Transverse colon (tissue), 4 donors: ENCODE measurements around the gene MON2. TPM values are rescaled to one million over a fixed set of nuclear protein-coding genes. Genes with fewer than 3 reads are reported as not detected.

Experiments
- DNase-seq: peaks from one replicate; pipeline ENCODE4 v3.0.0-alpha.2; 2019
- H3K27ac ChIP-seq, 4 donors: fragments of 200-600 bp; sonication (generic); 2 replicates each; pipeline ENCODE4 v1.5.1; 2016 to 2018; ENCODE audit warnings: inconsistent platforms in 4 of 4
- H3K27me3 ChIP-seq: fragments of 200-600 bp; sonication (generic); 2 replicates; pipeline ENCODE4 v1.5.1; 2017; ENCODE audit warnings: inconsistent platforms
- H3K36me3 ChIP-seq, 4 donors: fragments of 200-600 bp; sonication (generic); 2 replicates each; pipeline ENCODE4 v1.5.1; 2017 to 2019; ENCODE audit warnings: inconsistent platforms in 4 of 4
- H3K4me1 ChIP-seq, 4 donors: fragments of 200-600 bp; sonication (generic); 2 replicates each; pipeline ENCODE4 v1.5.1; 2017 to 2020; ENCODE audit warnings: inconsistent platforms in 4 of 4
- H3K4me3 ChIP-seq, 4 donors: fragments of 200-600 bp; sonication (generic); 1 replicate in 1 of 4; 2 replicates in 3 of 4; pipeline versions ENCODE4 v1.5.1 to v1.6.1; 2017 to 2019; ENCODE audit warnings: inconsistent platforms in 4 of 4
- H3K9me3 ChIP-seq, 2 donors: fragments of 200-600 bp; sonication (generic); 2 replicates each; pipeline ENCODE4 v1.5.1; 2017 to 2019; ENCODE audit warnings: inconsistent platforms in 2 of 2
- EP300 ChIP-seq: sonication (generic); formaldehyde crosslinking; IDR thresholded peaks from one replicate; pipeline ENCODE4 v1.6.1; 2017; ENCODE audit warnings: antibody characterized with exemption, low read depth
- POLR2A ChIP-seq: fragments of 450-650 bp; IDR thresholded peaks from one replicate; pipeline ENCODE4 v1.6.1; 2016; ENCODE audit warnings: antibody characterized with exemption, mild to moderate bottlenecking, moderate library complexity
- POLR2AphosphoS5 ChIP-seq, 3 donors: sonication (generic); formaldehyde crosslinking; IDR thresholded peaks; one replicate each; pipeline ENCODE4 v1.6.1; 2016; ENCODE audit warnings: antibody characterized with exemption in 3 of 3
- WGBS, 2 donors: methylation state at CpG; one replicate each; pipeline ENCODE4 v1.1.5; 2018; ENCODE audit warnings: low coverage in 1 of 2; 5-methylcytosine and 5-hydroxymethylcytosine counted together
- in situ Hi-C, 4 donors: fragments of 200-750 bp; cut with MboI; loops; one replicate each; pipeline versions ENCODE4 v1.15.0 to v1.15.1; 2017; ENCODE audit warnings: low sequenced_read_pairs in 3 of 4, low pct_ligation_motif_present in 1 of 4, low pct_unique_long_range_greater_than_20kb in 1 of 4
- intact Hi-C: fragments of 100-400 bp; cut with DNase I; formaldehyde crosslinking; loops from one replicate; pipeline ENCODE4 v1.15.1; 2023; ENCODE audit warnings: low total_unique reads
- total RNA-seq, 4 donors: library from RNA; depleted of rRNA; stranded (reverse); fragments of >200 nt; gene quantifications; one replicate each; pipeline ENCODE4 v1.1.0, GENCODE V29; 2016
- TF ChIP-seq, protein P1 (sequence below), 5 experiments: fragments of 200-600 bp in 3 of 5; fragments of 450-650 bp in 2 of 5; sonication (generic) in 3 of 5; IDR thresholded peaks; 1 replicate in 2 of 5; 2 replicates in 3 of 5; pipeline ENCODE4 v1.5.1; 2016 to 2017; ENCODE audit warnings: antibody characterized with exemption in 5 of 5, inconsistent platforms in 3 of 5, mild to moderate bottlenecking in 2 of 5, moderate library complexity in 1 of 5

MON2 gene
- total RNA-seq, 4 donors from 2014 or later: 94.6 to 157 (median 129) TPM

DNA sequence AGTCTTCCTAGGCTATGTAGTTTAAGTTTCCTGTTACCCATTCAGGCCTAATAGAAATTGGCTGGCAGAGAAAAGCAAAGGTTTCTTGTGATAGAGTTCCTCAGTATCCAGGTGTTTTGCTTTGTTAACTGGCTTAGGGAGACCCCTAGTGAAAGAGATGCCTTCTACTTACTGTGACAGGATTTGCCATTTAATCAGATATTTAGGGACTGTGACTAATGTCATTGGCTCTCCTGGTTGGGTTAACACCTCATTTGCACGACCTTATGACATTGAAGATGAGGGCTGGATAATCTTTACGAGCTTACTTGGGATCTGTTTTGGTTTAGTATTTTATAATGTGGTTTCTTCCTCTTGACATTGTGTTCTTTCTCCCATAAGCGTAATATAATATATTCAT is 5.8 kb downstream of the MON2 start:
- no peak for DNase-seq
- no peaks in the 10 kb centered on the region for H3K9me3 ChIP-seq
- in situ Hi-C loops (loop anchor here in 1 of 4 donors (25.0 kb wide), 1 partner anchor 210 kb away; the partner anchor contains the start of gene USP15), intact Hi-C loops (no loop called here)
- no peak overlapping the region for H3K4me3 ChIP-seq
- H3K4me1 ChIP-seq: peaks cover 3 to 45% (median 21%) of the 10 kb centered on the region in 4 donors
- H3K27me3 ChIP-seq: no peaks in the 10 kb centered on the region
- TF ChIP-seq EP300 (no peak), POLR2A (no peak), POLR2AphosphoS5 (IDR thresholded peaks at IDR 0.05) (no peak)
- TF ChIP-seq, protein P1, sequence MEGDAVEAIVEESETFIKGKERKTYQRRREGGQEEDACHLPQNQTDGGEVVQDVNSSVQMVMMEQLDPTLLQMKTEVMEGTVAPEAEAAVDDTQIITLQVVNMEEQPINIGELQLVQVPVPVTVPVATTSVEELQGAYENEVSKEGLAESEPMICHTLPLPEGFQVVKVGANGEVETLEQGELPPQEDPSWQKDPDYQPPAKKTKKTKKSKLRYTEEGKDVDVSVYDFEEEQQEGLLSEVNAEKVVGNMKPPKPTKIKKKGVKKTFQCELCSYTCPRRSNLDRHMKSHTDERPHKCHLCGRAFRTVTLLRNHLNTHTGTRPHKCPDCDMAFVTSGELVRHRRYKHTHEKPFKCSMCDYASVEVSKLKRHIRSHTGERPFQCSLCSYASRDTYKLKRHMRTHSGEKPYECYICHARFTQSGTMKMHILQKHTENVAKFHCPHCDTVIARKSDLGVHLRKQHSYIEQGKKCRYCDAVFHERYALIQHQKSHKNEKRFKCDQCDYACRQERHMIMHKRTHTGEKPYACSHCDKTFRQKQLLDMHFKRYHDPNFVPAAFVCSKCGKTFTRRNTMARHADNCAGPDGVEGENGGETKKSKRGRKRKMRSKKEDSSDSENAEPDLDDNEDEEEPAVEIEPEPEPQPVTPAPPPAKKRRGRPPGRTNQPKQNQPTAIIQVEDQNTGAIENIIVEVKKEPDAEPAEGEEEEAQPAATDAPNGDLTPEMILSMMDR (IDR thresholded peaks at IDR 0.05): no peak
- peaks cover 0 to 5% (median 0%) of the 10 kb centered on the region in 4 donors for H3K36me3 ChIP-seq
- no peak overlapping the region for H3K27ac ChIP-seq
- 49 to 55% methylated on average over 3 of the region's 3 CpGs for WGBS, 2 donors

DNA sequence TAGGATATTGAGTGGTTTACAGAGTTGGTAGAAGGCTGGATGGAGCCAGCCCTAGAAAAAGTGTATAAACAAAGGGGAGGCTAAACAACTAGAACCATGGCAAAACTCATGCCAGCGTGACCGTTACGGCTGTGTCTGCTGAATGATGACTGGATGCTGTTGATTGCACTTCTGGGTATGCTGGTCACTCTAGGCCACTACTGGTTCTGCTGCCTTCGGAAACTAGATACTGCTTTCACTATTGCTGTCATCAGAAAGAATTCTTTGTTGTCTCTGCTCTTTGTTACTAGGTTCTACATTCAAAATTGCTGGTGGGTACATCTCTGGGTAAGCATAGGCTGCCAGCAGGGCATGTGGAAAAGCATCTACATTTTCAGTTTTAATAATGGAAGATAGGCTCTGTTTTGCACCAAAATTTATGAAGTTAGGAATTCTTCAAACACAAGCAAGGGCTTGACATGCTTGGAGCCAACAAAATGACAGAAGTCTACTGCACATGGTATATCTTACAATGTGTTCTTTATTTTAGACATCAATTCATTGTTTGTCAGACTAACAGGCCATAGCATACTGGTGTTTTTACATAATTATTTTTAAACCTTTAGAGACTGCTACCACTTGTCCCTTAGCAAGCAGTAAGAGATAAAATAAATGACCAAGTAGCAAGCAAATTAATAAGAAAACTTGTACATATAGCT is 15.4 kb downstream of the MON2 start:
- no peaks in the 10 kb centered on the region for H3K9me3 ChIP-seq
- H3K36me3 ChIP-seq: peaks cover 0 to 5% (median 0%) of the 10 kb centered on the region in 4 donors
- 79 to 83% methylated on average over 4 of the region's 4 CpGs for WGBS, 2 donors
- DNase-seq: no peak
- no peak overlapping the region for H3K4me3 ChIP-seq
- TF ChIP-seq POLR2AphosphoS5 (IDR thresholded peaks at IDR 0.05): no peak
- TF ChIP-seq EP300: no peak
- no peak for TF ChIP-seq POLR2A
- TF ChIP-seq, protein P1 (IDR thresholded peaks at IDR 0.05): no peak
- in situ Hi-C loops: no loop called here
- intact Hi-C loops: no loop called here
- no peaks in the 10 kb centered on the region for H3K4me1 ChIP-seq
- no peak overlapping the region for H3K27ac ChIP-seq
- no peaks in the 10 kb centered on the region for H3K27me3 ChIP-seq

DNA sequence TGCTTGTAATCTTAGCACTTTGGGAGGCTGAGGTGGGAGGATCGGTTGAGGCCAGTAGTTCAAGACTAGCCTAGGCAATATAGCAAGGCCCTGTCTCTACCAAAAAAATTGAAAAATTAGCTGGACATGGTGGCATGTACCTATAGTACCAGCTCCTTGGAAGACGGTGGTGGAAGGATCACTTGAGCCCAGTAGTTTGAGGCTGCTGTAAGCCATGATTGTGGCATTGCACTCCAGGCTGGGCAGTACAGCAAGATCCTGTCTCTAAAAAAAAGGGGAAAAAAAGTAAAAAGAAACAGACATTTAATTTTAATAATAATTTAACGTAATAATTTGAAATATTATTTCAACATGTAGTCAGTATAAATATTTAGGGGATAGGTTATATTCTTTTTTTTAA is 16.1 kb downstream of the MON2 start:
- in situ Hi-C loops (no loop called here), intact Hi-C loops (no loop called here)
- Histone ChIP-seq H3K4me1 (no peaks in the 10 kb centered on the region), H3K36me3 (peaks cover 0 to 5% (median 0%) of the 10 kb centered on the region in 4 donors), H3K27ac (no peak overlapping the region), H3K4me3 (no peak overlapping the region), H3K9me3 (no peaks in the 10 kb centered on the region), H3K27me3 (no peaks in the 10 kb centered on the region)
- TF ChIP-seq POLR2A (no peak), EP300 (no peak), POLR2AphosphoS5 (IDR thresholded peaks at IDR 0.05) (no peak)
- TF ChIP-seq, protein P1 (IDR thresholded peaks at IDR 0.05): no peak
- no peak for DNase-seq
- 90 to 96% methylated on average over 2 to 3 of the region's 3 CpGs for WGBS, 2 donors

DNA sequence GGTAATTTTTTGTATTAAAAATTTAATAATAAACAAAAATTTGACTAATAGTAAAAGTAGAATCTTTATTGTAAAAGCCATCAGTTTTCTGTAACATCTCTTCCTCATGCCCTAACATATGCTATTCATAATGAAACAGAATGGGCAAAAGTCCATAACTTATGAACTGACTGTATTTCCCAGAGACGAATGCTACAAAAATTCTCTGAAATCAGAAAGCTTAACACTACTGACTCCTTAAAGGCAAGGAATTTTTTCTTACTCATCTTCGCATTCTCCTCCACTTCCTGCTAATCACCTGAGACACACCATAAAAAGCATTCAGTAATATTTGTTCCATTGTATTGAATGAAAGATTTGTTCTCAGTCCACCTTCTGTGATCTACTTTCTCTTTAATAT is 17.6 kb downstream of the MON2 start:
- in situ Hi-C loops (no loop called here), intact Hi-C loops (no loop called here)
- Histone ChIP-seq H3K36me3 (peaks cover 0 to 5% (median 0%) of the 10 kb centered on the region in 4 donors), H3K4me1 (no peaks in the 10 kb centered on the region), H3K27ac (no peak overlapping the region), H3K9me3 (no peaks in the 10 kb centered on the region), H3K27me3 (no peaks in the 10 kb centered on the region), H3K4me3 (no peak overlapping the region)
- WGBS, 2 donors: 72 to 77% methylated on average over 2 of the region's 2 CpGs
- no peak for TF ChIP-seq POLR2A
- TF ChIP-seq EP300: no peak
- no peak for TF ChIP-seq POLR2AphosphoS5 (IDR thresholded peaks at IDR 0.05)
- TF ChIP-seq, protein P1 (IDR thresholded peaks at IDR 0.05): no peak
- DNase-seq: no peak
